ENCODE measurements around the gene FADS6.

The FADS6 gene

DNA sequence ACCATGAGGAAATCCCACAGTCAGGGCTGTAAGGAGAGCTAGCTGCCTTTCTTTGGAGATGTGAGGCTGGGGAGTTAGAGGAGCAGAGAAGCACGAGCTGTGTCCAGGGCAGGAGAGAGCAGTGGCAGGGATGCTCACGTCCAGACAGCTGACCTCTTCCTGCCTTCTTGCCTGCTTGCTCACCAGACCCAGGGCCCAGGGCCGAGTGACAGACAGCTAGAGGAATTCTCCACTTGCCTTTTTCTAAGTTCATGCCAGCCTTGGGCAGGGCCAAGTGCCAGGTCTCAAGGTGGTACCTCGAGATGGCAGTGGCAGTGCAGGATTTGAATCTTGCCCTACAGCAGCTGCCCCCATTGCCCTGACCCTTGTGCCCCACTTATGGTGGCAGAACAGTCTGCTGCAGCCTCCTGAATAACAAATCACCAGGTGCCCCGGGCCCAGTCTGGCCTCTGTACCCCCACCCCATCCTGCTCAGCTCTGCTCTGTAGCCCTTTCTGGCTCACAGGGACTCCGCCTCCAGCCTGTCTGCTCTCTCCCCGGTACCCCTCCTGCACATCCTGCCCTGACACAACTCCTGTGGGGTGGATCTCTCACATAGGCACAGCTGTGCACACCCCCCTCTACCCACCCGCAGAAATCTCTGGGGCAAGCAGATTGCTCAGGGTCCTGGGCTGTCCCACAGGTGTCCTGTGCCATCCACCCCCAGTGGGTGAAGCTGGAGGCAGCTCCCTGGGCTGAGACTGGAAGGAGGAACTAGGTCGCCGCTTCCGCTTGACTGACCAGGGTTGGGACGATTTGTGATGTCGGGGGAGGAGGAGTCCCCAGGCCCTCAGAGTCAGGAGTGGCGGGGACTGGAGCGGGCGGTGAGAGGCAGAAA, 59.7 kb downstream of the FADS6 start:
- TF ChIP-seq, protein P1, sequence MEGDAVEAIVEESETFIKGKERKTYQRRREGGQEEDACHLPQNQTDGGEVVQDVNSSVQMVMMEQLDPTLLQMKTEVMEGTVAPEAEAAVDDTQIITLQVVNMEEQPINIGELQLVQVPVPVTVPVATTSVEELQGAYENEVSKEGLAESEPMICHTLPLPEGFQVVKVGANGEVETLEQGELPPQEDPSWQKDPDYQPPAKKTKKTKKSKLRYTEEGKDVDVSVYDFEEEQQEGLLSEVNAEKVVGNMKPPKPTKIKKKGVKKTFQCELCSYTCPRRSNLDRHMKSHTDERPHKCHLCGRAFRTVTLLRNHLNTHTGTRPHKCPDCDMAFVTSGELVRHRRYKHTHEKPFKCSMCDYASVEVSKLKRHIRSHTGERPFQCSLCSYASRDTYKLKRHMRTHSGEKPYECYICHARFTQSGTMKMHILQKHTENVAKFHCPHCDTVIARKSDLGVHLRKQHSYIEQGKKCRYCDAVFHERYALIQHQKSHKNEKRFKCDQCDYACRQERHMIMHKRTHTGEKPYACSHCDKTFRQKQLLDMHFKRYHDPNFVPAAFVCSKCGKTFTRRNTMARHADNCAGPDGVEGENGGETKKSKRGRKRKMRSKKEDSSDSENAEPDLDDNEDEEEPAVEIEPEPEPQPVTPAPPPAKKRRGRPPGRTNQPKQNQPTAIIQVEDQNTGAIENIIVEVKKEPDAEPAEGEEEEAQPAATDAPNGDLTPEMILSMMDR (IDR thresholded peaks at IDR 0.05; ENCODE audit: extremely low read depth, insufficient read depth, missing control alignments), result no peak
- peak; percentile 66 for DNase-seq (ENCODE audit: low spot score)
- in situ Hi-C loops (cut with MboI; ENCODE audit: low pct_unique_long_range_greater_than_20kb, low sequenced_read_pairs, unreplicated experiment), result no loop called here

DNA sequence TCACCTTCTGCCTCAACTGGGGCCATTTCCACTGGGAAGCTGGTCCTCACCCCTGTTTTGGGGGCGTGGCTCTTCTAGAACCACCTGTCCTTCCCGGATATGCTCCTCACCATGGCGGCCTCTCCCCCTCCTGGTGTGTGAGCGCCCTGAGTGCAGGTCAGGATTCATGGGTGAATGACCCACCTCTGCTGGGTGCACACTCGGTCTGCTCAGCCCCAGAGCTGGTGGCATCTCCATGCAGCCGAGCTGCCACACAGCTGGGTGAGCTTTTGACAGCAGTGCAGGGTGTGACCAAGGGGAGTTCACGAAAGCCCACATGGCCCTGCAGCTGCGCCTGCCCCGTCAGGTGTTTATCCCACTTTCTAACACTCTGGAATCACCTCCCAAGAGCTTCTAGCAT, 61.0 kb downstream of the FADS6 start:
- in situ Hi-C loops (cut with MboI; ENCODE audit: low pct_unique_long_range_greater_than_20kb, low sequenced_read_pairs, unreplicated experiment), result no loop called here
- no peak for DNase-seq (ENCODE audit: low spot score)
- TF ChIP-seq, protein P1 (IDR thresholded peaks at IDR 0.05; ENCODE audit: extremely low read depth, insufficient read depth, missing control alignments), result no peak

DNA sequence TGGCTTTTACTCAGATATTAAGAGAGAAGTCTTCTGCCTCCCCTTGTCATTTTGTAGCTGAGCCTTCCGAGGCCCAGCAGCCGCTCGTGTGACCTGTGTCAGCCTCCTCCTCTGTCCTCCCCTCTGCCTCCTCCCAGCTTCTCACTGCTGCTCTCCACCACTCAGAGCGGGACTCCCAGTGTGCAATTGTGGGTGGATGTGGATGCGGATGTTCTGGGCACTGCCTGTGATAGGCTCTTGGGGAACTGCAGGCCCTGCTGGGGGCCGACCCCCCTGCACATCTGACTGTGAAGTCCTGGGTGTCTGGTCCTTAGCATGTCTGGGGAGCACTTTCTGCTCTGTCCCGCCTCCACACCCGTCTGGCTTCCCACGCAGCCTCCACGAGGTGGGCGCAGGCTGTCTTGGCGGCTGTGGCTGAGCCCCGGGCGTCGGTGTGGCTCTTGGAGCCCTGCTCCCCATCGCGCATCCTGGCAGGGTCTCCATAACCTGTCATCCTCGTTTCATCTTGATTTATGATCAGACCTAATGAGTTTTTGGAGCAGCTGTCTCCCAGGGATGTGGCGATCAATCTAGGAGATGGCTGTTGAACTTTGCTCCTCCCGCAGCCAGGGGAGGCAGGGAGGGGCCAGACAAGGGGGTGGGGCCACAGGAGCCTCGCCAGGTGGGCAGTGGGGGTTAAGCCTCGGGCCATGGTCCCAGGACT, 61.8 kb downstream of the FADS6 start:
- DNase-seq (ENCODE audit: low spot score), result no peak
- in situ Hi-C loops (cut with MboI; ENCODE audit: low pct_unique_long_range_greater_than_20kb, low sequenced_read_pairs, unreplicated experiment), result no loop called here
- TF ChIP-seq, protein P1 (IDR thresholded peaks at IDR 0.05; ENCODE audit: extremely low read depth, insufficient read depth, missing control alignments), result no peak

DNA sequence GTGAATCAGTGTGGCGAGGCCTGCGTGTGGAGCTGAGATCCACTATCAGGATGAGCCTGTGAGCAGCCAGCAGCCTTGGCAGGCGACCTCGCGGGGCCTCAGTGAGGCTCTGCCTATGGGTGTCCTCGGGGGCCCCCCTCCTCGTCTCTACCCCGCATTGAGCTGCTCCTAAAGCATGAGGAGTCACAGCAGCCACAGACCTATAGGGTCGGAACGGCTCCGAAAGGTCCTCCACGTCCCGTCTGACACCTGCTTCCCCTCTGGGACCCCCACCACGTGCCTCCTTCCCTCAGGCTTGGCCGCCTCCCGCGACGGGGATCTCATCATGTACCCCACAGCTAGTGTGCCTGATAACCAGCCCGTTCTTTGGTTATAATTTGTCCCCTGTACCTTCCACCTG, 62.6 kb downstream of the FADS6 start:
- no peak for DNase-seq (ENCODE audit: low spot score)
- in situ Hi-C loops (cut with MboI; ENCODE audit: low pct_unique_long_range_greater_than_20kb, low sequenced_read_pairs, unreplicated experiment), result no loop called here
- TF ChIP-seq, protein P1 (IDR thresholded peaks at IDR 0.05; ENCODE audit: extremely low read depth, insufficient read depth, missing control alignments), result no peak

DNA sequence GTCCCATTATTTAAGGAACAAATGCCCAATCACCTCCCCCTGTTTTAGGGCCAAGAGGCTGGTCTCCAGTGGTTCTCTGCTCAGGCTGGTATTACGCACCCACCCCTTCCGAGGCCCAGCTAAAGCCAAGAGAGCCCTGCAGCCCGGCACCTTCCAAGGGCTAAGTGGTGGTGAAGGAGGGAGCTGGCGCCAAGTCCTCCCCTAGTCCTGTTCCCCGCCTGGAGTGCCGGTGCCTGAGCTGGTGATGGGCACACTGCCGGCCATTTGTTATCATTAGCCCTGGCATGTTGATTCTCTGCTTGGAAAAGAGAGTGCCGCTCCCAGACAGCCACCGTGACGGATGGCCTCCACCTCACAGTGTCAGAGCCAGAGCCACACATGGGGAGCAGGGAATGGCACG, 65.6 kb downstream of the FADS6 start:
- TF ChIP-seq, protein P1 (IDR thresholded peaks at IDR 0.05; ENCODE audit: extremely low read depth, insufficient read depth, missing control alignments), result no peak
- no peak for DNase-seq (ENCODE audit: low spot score)
- in situ Hi-C loops (cut with MboI; ENCODE audit: low pct_unique_long_range_greater_than_20kb, low sequenced_read_pairs, unreplicated experiment), result no loop called here
